Measurements from ENCODE around the gene VAV1. TPM values are rescaled to one million over a fixed set of nuclear protein-coding genes. Genes with fewer than 3 reads are reported as not detected.

The VAV1 gene
- total RNA-seq, 1 donor from 2014 or later = not detected

DNA sequence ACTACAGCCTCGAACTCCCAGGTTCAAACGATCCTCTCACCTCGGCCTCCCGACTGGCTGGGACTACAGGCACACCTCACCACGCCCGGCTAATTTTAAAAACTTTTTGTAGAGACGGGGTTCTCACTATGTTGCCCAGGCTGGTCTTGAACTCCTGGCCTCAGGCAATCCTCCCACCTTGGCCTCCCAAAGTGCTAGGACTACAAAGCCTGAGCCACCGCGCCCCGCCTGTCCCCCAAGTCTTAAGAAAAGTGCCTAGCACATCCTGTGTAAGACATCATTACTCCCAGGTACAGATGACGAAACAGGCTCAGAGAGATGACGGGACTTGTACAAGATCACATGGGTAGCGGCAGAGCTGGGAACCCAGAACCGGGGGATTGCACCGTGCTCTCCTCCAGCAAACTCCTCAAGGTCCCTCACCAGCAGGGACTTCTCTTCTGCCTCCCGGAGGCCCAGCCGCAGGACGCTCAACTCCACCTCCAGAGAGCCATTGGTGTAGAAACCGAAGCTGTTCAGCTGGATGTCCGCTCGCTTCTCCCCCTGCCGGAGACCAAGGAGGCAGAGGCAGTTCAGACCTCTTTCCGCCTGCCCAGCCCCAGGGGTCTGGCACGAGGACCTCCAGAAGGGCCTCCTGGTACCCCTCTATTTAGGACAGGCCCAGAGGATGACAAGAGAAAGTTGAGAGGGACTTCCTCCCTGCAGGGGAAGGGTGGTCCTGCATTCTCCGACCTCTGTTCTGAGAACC, 36.2 kb upstream of the VAV1 start:
- peak in 1 of 2 experiments; percentile 73 for DNase-seq (ENCODE audit: low spot score in 2 of 2, unreplicated experiment in 2 of 2)
- Mint-ChIP-seq H3K4me1 (peaks cover 39% of the 10 kb centered on the region), H3K27me3 (ENCODE audit: low read depth) (no peaks in the 10 kb centered on the region), H3K36me3 (peaks cover 6% of the 10 kb centered on the region), H3K9me3 (no peaks in the 10 kb centered on the region), H3K4me3 (peak overlapping the region; percentile 98), H3K27ac (peak overlapping the region; percentile 98)
- TF ChIP-seq, protein P1, sequence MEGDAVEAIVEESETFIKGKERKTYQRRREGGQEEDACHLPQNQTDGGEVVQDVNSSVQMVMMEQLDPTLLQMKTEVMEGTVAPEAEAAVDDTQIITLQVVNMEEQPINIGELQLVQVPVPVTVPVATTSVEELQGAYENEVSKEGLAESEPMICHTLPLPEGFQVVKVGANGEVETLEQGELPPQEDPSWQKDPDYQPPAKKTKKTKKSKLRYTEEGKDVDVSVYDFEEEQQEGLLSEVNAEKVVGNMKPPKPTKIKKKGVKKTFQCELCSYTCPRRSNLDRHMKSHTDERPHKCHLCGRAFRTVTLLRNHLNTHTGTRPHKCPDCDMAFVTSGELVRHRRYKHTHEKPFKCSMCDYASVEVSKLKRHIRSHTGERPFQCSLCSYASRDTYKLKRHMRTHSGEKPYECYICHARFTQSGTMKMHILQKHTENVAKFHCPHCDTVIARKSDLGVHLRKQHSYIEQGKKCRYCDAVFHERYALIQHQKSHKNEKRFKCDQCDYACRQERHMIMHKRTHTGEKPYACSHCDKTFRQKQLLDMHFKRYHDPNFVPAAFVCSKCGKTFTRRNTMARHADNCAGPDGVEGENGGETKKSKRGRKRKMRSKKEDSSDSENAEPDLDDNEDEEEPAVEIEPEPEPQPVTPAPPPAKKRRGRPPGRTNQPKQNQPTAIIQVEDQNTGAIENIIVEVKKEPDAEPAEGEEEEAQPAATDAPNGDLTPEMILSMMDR (IDR thresholded peaks at IDR 0.05; ENCODE audit: unreplicated experiment) = peak; percentile 41

DNA sequence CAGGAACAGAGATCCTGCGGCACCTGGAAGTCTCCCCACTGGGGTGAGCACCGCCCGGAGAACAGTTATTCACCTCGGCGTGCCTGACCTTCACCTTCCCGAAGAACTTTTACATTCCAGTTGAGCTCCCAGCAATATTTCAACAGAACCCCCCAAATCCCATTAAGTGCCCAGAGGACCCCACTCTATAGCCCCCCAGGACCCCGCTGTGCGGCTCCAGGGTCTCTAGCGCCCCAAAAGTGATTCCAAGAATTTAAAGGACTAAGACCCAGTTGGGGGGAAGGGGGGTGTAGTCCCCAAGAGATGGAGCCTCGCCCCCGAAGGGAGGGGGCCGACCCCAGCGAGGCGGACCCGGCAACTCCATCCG, 35.6 kb upstream of the VAV1 start:
- TF ChIP-seq, protein P1 (IDR thresholded peaks at IDR 0.05; ENCODE audit: unreplicated experiment) = no peak
- Mint-ChIP-seq H3K4me3 (peak overlapping the region; percentile 98), H3K4me1 (peaks cover 42% of the 10 kb centered on the region), H3K9me3 (no peaks in the 10 kb centered on the region), H3K27me3 (ENCODE audit: low read depth) (no peaks in the 10 kb centered on the region), H3K36me3 (peaks cover 6% of the 10 kb centered on the region), H3K27ac (peak overlapping the region; percentile 98)
- no peak for DNase-seq (ENCODE audit: low spot score in 2 of 2, unreplicated experiment in 2 of 2)

DNA sequence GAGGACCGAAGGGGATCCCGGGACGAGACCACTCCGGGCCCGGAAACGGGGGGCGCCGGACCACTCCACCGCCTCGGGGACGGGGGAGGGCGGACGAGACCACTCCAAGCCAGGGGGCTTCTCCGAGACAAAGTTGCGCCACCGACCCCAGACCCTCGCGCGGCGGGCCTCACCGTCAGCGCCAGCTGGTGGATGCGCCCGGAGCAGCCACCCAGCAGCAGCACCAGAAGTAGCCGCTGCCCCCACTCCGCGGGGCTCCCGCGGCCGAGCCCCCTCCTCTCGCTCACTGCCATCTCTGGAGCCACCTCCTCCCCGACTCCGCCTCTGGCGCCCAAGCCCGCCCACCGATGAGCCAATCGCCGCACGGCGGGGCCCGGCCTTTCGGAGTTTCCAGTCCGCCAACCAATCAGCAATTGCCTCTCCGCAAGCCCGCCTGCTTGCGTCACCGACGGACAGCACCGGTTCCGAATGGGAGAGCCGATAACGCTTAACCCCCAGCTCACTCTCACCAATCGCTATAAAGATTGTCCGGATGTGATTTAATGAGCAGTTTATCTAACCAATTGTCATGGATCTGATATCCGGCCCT, 35.1 kb upstream of the VAV1 start, which contains the start of gene GPR108:
Gene GPR108 (minus strand): TSS at position 297 of the 589 bp plus-strand sequence. CDS start 4 bp downstream, at position 293.
- TF ChIP-seq, protein P1 (IDR thresholded peaks at IDR 0.05; ENCODE audit: unreplicated experiment) = no peak
- H3K9me3 Mint-ChIP-seq = no peaks in the 10 kb centered on the region
- H3K27me3 Mint-ChIP-seq (ENCODE audit: low read depth) = no peaks in the 10 kb centered on the region
- H3K4me1 Mint-ChIP-seq = peaks cover 45% of the 10 kb centered on the region
- DNase-seq (ENCODE audit: low spot score in 2 of 2, unreplicated experiment in 2 of 2) = peak; percentile 99
- H3K27ac Mint-ChIP-seq = peak within 1 kb of the TSS; percentile 98
- peaks cover 5% of the 10 kb centered on the region for H3K36me3 Mint-ChIP-seq
- peak within 1 kb of the TSS; percentile 98 for H3K4me3 Mint-ChIP-seq

DNA sequence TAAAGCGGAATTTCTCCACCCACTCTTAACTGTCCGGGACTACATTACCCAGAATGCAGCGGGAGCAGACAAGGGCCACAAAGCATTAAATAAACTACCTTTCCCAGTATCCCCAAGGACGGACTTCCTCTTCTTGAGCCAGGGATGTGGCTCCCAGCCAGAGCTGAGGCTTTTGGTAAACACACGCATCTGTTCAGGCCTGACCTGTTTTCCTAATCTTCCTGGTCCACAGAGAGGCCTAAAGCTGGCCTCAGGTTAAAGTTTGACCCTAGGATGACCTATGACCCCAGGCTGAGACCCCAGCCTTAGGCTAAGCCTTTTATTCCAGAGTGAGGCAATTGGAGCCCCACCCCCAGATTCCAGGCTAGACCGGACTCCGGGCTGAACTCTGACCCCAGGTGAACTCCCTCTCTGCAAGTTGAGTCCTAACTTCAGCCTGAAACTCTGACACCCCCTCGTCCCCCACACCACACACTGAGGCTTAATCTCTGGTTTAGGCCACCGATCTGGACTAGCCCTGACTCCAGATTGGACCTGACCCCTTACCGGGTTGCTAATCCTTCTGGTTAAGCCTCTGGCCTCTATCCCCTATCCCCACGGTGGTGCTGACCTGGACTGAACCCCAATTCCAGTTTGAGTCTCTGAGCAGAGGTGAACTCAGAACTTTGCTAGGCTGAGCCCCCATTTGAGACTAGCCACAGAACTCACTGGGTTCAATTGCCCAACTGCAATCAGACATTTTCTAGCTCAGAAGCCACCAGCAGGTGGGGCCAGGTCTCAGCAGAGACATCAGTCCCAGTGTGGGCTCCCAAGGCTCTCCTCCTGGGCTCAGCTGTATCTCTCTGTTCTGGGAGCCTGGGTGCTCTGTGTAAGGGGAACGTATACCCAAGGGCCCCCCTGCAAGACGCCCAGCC, 34.4 kb upstream of the VAV1 start:
- TF ChIP-seq, protein P1 (IDR thresholded peaks at IDR 0.05; ENCODE audit: unreplicated experiment) = peak; percentile 60
- H3K4me3 Mint-ChIP-seq = peak overlapping the region; percentile 98
- H3K36me3 Mint-ChIP-seq = peaks cover 3% of the 10 kb centered on the region
- no peak for DNase-seq (ENCODE audit: low spot score in 2 of 2, unreplicated experiment in 2 of 2)
- peaks cover 52% of the 10 kb centered on the region for H3K4me1 Mint-ChIP-seq
- no peaks in the 10 kb centered on the region for H3K27me3 Mint-ChIP-seq (ENCODE audit: low read depth)
- peak overlapping the region; percentile 98 for H3K27ac Mint-ChIP-seq
- no peaks in the 10 kb centered on the region for H3K9me3 Mint-ChIP-seq

DNA sequence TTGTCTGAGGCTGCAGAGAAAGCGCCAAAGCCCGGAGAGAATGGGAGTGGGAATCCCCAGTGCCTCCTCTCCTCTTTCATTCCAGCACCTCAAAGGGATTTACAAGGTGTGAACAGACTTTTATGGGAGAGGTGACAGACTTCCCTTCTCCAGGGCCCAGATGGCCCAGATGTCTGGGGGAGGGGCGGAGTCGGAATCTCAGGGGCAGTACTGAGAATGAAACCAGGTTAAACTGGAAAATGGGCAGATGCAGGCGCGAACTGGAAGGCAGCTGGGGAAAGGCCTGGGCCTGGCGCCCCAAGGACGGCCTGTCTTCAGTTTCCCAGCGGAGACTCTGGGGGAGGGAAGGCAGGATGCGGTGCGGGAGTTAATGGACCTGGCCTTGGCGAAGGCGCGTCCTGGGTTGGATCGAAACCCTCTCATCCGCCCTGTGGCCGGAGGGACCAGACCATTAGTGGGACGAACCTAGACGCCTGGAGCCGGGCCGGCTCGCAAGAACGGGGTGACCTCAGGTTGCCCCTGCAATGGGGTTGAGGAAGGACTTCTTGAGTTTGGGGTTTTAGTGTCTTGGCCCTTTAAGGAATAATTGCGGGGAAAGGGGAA, 33.6 kb upstream of the VAV1 start:
- TF ChIP-seq, protein P1 (IDR thresholded peaks at IDR 0.05; ENCODE audit: unreplicated experiment) = no peak
- Mint-ChIP-seq H3K36me3 (peaks cover 6% of the 10 kb centered on the region), H3K27me3 (ENCODE audit: low read depth) (no peaks in the 10 kb centered on the region), H3K4me1 (peaks cover 58% of the 10 kb centered on the region), H3K27ac (peak overlapping the region; percentile 98), H3K4me3 (peak overlapping the region; percentile 98), H3K9me3 (no peaks in the 10 kb centered on the region)
- peak in 1 of 2 experiments; percentile 75 for DNase-seq (ENCODE audit: low spot score in 2 of 2, unreplicated experiment in 2 of 2)
